Neuronal stem cell (in vitro differentiated cells): ENCODE results near the gene SLC3A2.

ENCODE experiments used
- DNase-seq: peaks from one replicate; pipeline ENCODE4 v3.0.0-alpha.2; 2013; ENCODE audit warnings: low spot score
- H2AFZ ChIP-seq: one replicate; pipeline ENCODE4 v1.6.1; 2013; ENCODE audit warnings: mild to moderate bottlenecking, low read length, inconsistent platforms
- H2AK5ac ChIP-seq: 2 replicates; pipeline ENCODE4 v1.6.1; 2013; ENCODE audit warnings: low read depth, mild to moderate bottlenecking, inconsistent platforms, low read length, moderate library complexity, mixed read lengths
- H2BK120ac ChIP-seq: 2 replicates; pipeline ENCODE4 v1.6.1; 2013; ENCODE audit warnings: low read depth, mild to moderate bottlenecking, inconsistent platforms, low read length, moderate library complexity, mixed read lengths
- H2BK12ac ChIP-seq: one replicate; pipeline ENCODE4 v1.6.1; 2013; ENCODE audit warnings: low read length, inconsistent platforms
- H2BK15ac ChIP-seq: 2 replicates; pipeline ENCODE4 v1.6.1; 2013; ENCODE audit warnings: mild to moderate bottlenecking, low read length, inconsistent platforms, mixed read lengths
- H2BK5ac ChIP-seq: one replicate; pipeline ENCODE4 v1.6.1; 2013; ENCODE audit warnings: inconsistent platforms, mild to moderate bottlenecking, low read length, moderate library complexity
- H3K14ac ChIP-seq: one replicate; pipeline ENCODE4 v1.6.1; 2013; ENCODE audit warnings: low read length, inconsistent platforms
- H3K18ac ChIP-seq: 2 replicates; pipeline ENCODE4 v1.6.1; 2013; ENCODE audit warnings: low read length, inconsistent platforms
- H3K23ac ChIP-seq: 2 replicates; pipeline ENCODE4 v1.6.1; 2013; ENCODE audit warnings: low read depth, mild to moderate bottlenecking, mixed read lengths, low read length, inconsistent platforms; ENCODE audit not compliant: poor library complexity
- H3K27ac ChIP-seq: replicated peaks from 3 replicates; pipeline ENCODE4 v1.5.1; 2013; ENCODE audit warnings: low read length, inconsistent platforms
- H3K27me3 ChIP-seq, 3 experiments: 2 replicates each; pipeline ENCODE4 v1.6.1; 2013; ENCODE audit warnings: low read length in 3 of 3, mild to moderate bottlenecking in 2 of 3, inconsistent platforms in 1 of 3, low read depth in 1 of 3, mixed read lengths in 1 of 3, moderate library complexity in 1 of 3; ENCODE audit not compliant: control insufficient read depth in 3 of 3, insufficient read depth in 3 of 3
- H3K36me3 ChIP-seq, 2 donors: replicated peaks in 1 of 2; 2 replicates each; pipeline ENCODE4 v1.6.1; 2013; ENCODE audit warnings: low read length in 2 of 2; ENCODE audit not compliant: control insufficient read depth in 2 of 2, insufficient read depth in 2 of 2
- H3K4ac ChIP-seq: 2 replicates; pipeline ENCODE4 v1.6.1; 2013; ENCODE audit warnings: inconsistent platforms, mild to moderate bottlenecking, low read length, moderate library complexity
- H3K4me1 ChIP-seq, 2 donors: 1 replicate in 1 of 2; 2 replicates in 1 of 2; pipeline ENCODE4 v1.6.1; 2013; ENCODE audit warnings: low read length in 2 of 2, low read depth in 1 of 2; ENCODE audit not compliant: control insufficient read depth in 2 of 2, insufficient read depth in 1 of 2
- H3K4me2 ChIP-seq: one replicate; pipeline ENCODE4 v1.6.1; 2013; ENCODE audit warnings: mild to moderate bottlenecking, low read length, inconsistent platforms; ENCODE audit not compliant: insufficient read depth, poor library complexity, severe bottlenecking
- H3K4me3 ChIP-seq, 2 donors: 2 replicates each; pipeline ENCODE4 v1.5.1; 2013; ENCODE audit warnings: low read length in 2 of 2, mild to moderate bottlenecking in 2 of 2, inconsistent platforms in 1 of 2, moderate library complexity in 1 of 2
- H3K79me1 ChIP-seq: one replicate; pipeline ENCODE4 v1.6.1; 2013; ENCODE audit warnings: low read depth, mild to moderate bottlenecking, inconsistent platforms, low read length, moderate library complexity
- H3K9ac ChIP-seq: one replicate; pipeline ENCODE4 v1.6.1; 2013; ENCODE audit warnings: mild to moderate bottlenecking, low read depth, low read length, inconsistent platforms; ENCODE audit not compliant: poor library complexity
- H3K9me3 ChIP-seq, 2 donors: replicated peaks in 1 of 2; 2 replicates each; pipeline versions ENCODE3 to v1.6.1; 2013; ENCODE audit warnings: low read length in 2 of 2, mild to moderate bottlenecking in 2 of 2, inconsistent platforms in 1 of 2, low read depth in 1 of 2, mixed read lengths in 1 of 2, moderate library complexity in 1 of 2; ENCODE audit not compliant: control insufficient read depth in 2 of 2, insufficient read depth in 1 of 2
- H4K8ac ChIP-seq: one replicate; pipeline ENCODE4 v1.6.1; 2013; ENCODE audit warnings: low read depth, mild to moderate bottlenecking, inconsistent platforms, low read length, moderate library complexity
- H4K91ac ChIP-seq: one replicate; pipeline ENCODE4 v1.6.1; 2013; ENCODE audit warnings: low read length, low read depth, mild to moderate bottlenecking, inconsistent platforms; ENCODE audit not compliant: poor library complexity
- WGBS, 2 donors: extraction: QIAGEN DNeasy Blood & Tissue Kit; methylation state at CpG; one replicate each; pipeline ENCODE4 v1.1.7; 2013; ENCODE audit warnings: missing lambda C conversion rate in 2 of 2, mixed read lengths in 1 of 2; ENCODE audit not compliant: insufficient read length in 2 of 2, insufficient replicate concordance in 1 of 2; ENCODE audit errors: extremely low coverage in 2 of 2; 5-methylcytosine and 5-hydroxymethylcytosine counted together

SLC3A2 gene

DNA sequence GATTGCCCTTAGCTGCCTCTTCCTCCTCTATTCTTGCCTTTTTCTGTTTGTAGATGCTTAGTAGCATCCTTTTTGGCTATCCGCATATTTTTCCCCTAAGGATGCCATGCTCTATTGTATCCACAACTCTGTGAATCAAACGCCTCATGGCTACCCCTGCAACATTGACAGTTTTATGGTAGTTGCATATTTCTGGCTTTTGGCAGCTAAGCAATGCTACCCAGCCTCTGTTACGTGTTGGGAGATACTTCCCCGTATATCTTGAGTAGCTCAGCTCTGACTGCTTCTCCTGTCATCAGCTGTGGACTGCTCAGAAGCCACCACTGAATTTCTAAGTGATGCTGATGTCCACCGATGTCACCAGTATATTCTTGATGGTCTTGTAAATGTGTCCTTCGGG lies 15.1 kb upstream of the SLC3A2 start:
- peaks cover 9 to 63% of the 10 kb centered on the region in 2 donors for H3K36me3 ChIP-seq
- H3K4me3 ChIP-seq = no peak overlapping the region
- no peak overlapping the region for H3K9ac ChIP-seq
- no peak for DNase-seq
- no peak overlapping the region for H3K4me2 ChIP-seq
- no peak overlapping the region for H4K8ac ChIP-seq
- H3K79me1 ChIP-seq = peaks cover 10% of the 10 kb centered on the region
- no peak overlapping the region for H3K4ac ChIP-seq
- H2AFZ ChIP-seq = no peak overlapping the region
- H3K4me1 ChIP-seq = peaks cover 2 to 3% of the 10 kb centered on the region in 2 donors
- H3K9me3 ChIP-seq = no peaks in the 10 kb centered on the region
- H4K91ac ChIP-seq = no peak overlapping the region
- H2AK5ac ChIP-seq = no peak overlapping the region
- H2BK15ac ChIP-seq = no peak overlapping the region
- no peak overlapping the region for H3K23ac ChIP-seq
- H3K27ac ChIP-seq = no peak overlapping the region
- no peak overlapping the region for H2BK5ac ChIP-seq
- no CpG with 5 or more reads among the region's 6 CpGs for WGBS, 2 donors
- no peak overlapping the region for H2BK12ac ChIP-seq
- no peak overlapping the region for H2BK120ac ChIP-seq
- H3K27me3 ChIP-seq = no peaks in the 10 kb centered on the region
- H3K14ac ChIP-seq = no peak overlapping the region
- no peak overlapping the region for H3K18ac ChIP-seq

DNA sequence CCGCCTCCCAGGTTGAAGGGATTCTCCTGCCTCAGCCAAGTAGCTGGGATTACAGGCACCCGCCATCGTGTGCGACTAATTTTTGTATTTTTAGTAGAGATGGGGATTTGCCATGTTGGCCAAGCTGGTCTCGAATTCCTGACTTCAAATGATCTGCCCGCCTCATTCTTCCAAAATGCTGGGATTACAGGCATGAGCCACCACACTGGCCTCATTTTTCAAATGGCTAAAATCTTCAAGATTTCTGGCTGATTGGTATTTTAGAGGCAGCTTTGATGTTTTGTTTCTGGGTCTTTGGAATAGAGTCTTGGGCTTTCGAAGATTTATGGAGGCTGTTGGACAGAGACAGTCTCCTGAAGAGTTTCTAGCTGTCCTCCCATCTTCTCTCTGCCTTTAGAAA lies 5.8 kb upstream of the SLC3A2 start:
- WGBS, 2 donors = no CpG with 5 or more reads among the region's 7 CpGs
- Histone ChIP-seq H2BK120ac (no peak overlapping the region), H2AK5ac (no peak overlapping the region), H3K36me3 (peaks cover 13 to 95% of the 10 kb centered on the region in 2 donors), H3K4me2 (no peak overlapping the region), H3K14ac (no peak overlapping the region), H3K4me1 (peaks cover 6% of the 10 kb centered on the region in 2 donors), H3K27me3 (no peaks in the 10 kb centered on the region), H3K9me3 (no peaks in the 10 kb centered on the region), H4K8ac (no peak overlapping the region), H3K27ac (no peak overlapping the region), H3K4me3 (no peak overlapping the region), H2AFZ (no peak overlapping the region), H3K9ac (no peak overlapping the region), H4K91ac (no peak overlapping the region), H2BK15ac (no peak overlapping the region), H3K79me1 (peaks cover 1% of the 10 kb centered on the region), H2BK12ac (no peak overlapping the region), H2BK5ac (no peak overlapping the region), H3K18ac (no peak overlapping the region), H3K23ac (no peak overlapping the region), H3K4ac (no peak overlapping the region)
- DNase-seq = no peak

DNA sequence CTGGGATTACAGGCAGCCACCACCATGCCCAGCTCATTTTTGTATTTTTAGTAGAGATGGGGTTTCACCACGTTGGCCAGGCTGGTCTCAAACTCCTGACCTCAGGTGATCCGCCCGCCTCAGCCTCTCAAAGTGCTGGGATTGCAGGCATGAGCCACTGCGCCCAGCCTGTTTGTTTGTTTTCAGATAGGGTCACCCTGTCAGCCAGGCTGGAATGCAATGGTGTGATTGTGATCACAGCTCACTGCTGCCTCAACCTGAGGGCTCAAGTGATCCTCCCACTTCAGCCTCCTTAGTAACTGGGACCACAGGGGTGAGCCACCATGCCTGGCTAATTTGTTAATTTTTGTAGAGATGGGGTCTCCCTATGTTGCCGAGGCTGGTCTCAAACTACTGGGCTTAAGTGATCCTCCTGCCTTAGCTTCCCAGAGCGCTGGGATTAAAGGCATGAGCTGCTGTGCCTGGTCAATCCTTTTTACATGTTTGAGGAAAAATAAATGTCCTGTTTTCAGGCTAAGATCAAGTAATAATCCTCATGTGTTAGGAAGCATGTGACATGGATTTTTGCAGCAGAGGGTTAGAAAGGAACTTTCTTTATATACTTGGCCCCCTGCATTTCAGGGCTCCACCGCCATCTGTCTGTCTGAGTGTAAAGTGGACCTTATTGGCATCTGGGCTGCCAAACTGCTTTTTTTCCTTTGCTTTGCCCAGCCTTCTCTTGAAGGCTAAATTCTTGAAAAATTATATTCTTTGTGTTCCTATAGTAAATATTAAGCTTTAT lies 4.8 kb upstream of the SLC3A2 start:
- no peak overlapping the region for H4K91ac ChIP-seq
- H3K9me3 ChIP-seq = no peaks in the 10 kb centered on the region
- no CpG with 5 or more reads among the region's 7 CpGs for WGBS, 2 donors
- no peak overlapping the region for H3K27ac ChIP-seq
- peaks cover 13 to 86% of the 10 kb centered on the region in 2 donors for H3K36me3 ChIP-seq
- no peak overlapping the region for H3K4me2 ChIP-seq
- H3K9ac ChIP-seq = no peak overlapping the region
- no peak overlapping the region for H3K4ac ChIP-seq
- DNase-seq = no peak
- H2BK5ac ChIP-seq = no peak overlapping the region
- no peaks in the 10 kb centered on the region for H3K27me3 ChIP-seq
- peaks cover 8 to 10% of the 10 kb centered on the region in 2 donors for H3K4me1 ChIP-seq
- H3K18ac ChIP-seq = no peak overlapping the region
- no peak overlapping the region for H2AFZ ChIP-seq
- no peak overlapping the region for H2BK15ac ChIP-seq
- no peak overlapping the region for H3K23ac ChIP-seq
- no peak overlapping the region for H3K4me3 ChIP-seq
- H4K8ac ChIP-seq = no peak overlapping the region
- H2BK12ac ChIP-seq = no peak overlapping the region
- H3K14ac ChIP-seq = no peak overlapping the region
- no peak overlapping the region for H2BK120ac ChIP-seq
- peaks cover 3% of the 10 kb centered on the region for H3K79me1 ChIP-seq
- no peak overlapping the region for H2AK5ac ChIP-seq

DNA sequence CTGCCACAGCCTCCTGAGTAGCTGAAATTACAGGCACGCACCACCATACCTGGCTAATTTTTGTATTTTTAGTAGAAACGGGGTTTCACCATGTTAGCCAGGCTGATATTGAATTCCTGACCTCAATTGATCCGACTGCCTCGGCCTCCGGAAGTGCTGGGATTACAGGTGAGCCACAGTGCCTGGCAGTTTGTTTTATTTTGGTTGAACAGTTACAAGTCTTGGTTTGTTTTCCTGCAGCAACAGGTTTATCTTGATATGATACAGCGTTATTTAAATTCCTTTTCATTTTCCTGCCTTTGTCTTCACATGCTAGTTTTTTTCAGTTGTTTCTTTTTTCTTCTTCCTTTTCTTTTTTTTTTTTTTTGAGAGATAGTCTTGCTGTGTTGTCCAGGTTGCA lies 4.0 kb upstream of the SLC3A2 start:
- no peak overlapping the region for H3K18ac ChIP-seq
- H3K9ac ChIP-seq = no peak overlapping the region
- no peak overlapping the region for H2AFZ ChIP-seq
- no peak overlapping the region for H2BK5ac ChIP-seq
- H3K4me3 ChIP-seq = no peak overlapping the region
- H2AK5ac ChIP-seq = no peak overlapping the region
- H3K79me1 ChIP-seq = peaks cover 3% of the 10 kb centered on the region
- H2BK12ac ChIP-seq = no peak overlapping the region
- H3K36me3 ChIP-seq = peaks cover 13 to 82% of the 10 kb centered on the region in 2 donors
- H3K14ac ChIP-seq = no peak overlapping the region
- H2BK15ac ChIP-seq = no peak overlapping the region
- H3K23ac ChIP-seq = no peak overlapping the region
- no peak for DNase-seq
- no peak overlapping the region for H3K4ac ChIP-seq
- no peak overlapping the region for H2BK120ac ChIP-seq
- peaks cover 10% of the 10 kb centered on the region in 2 donors for H3K4me1 ChIP-seq
- no peak overlapping the region for H3K27ac ChIP-seq
- no peak overlapping the region for H4K91ac ChIP-seq
- no peak overlapping the region for H4K8ac ChIP-seq
- WGBS, 2 donors = no CpG with 5 or more reads among the region's 6 CpGs
- H3K9me3 ChIP-seq = no peaks in the 10 kb centered on the region
- H3K27me3 ChIP-seq = no peaks in the 10 kb centered on the region
- no peak overlapping the region for H3K4me2 ChIP-seq
